GM23248 (cell line): ENCODE data around the gene RAB14. TPM values are rescaled to one million over a fixed set of nuclear protein-coding genes. Genes with fewer than 3 reads are reported as not detected.

ENCODE experiments used
- DNase-seq: peaks from one replicate; pipeline ENCODE4 v3.0.0-alpha.2; 2015
- H2AFZ ChIP-seq: fragments of 200-600 bp; sonication (generic); 2 replicates; pipeline ENCODE4 v1.6.1; 2016; ENCODE audit warnings: antibody characterized with exemption
- H3F3A ChIP-seq: fragments of 200-600 bp; sonication (generic); 2 replicates; pipeline ENCODE4 v1.6.1; 2016; ENCODE audit warnings: mild to moderate bottlenecking, antibody characterized with exemption, mixed run types; ENCODE audit not compliant: insufficient read depth
- H3K27ac ChIP-seq: fragments of 200-600 bp; sonication (generic); 2 replicates; pipeline ENCODE4 v1.5.1; 2016; ENCODE audit warnings: mild to moderate bottlenecking
- H3K27me3 ChIP-seq: fragments of 200-600 bp; sonication (generic); replicated peaks from 2 replicates; pipeline ENCODE4 v1.6.1; 2016; ENCODE audit warnings: mild to moderate bottlenecking; ENCODE audit not compliant: insufficient read depth
- H3K36me3 ChIP-seq: fragments of 200-600 bp; sonication (generic); 2 replicates; pipeline ENCODE4 v1.6.1; 2016; ENCODE audit warnings: low read depth, mild to moderate bottlenecking
- H3K4me1 ChIP-seq: fragments of 200-600 bp; sonication (generic); 2 replicates; pipeline ENCODE4 v1.6.1; 2016; ENCODE audit warnings: mild to moderate bottlenecking; ENCODE audit not compliant: insufficient read depth
- H3K4me2 ChIP-seq: fragments of 200-600 bp; sonication (generic); one replicate; pipeline ENCODE4 v1.6.1; 2016; ENCODE audit warnings: mild to moderate bottlenecking; ENCODE audit not compliant: unreplicated experiment
- H3K4me3 ChIP-seq: fragments of 200-600 bp; sonication (generic); 2 replicates; pipeline ENCODE4 v1.5.1; 2016; ENCODE audit warnings: mild to moderate bottlenecking
- H3K79me2 ChIP-seq: fragments of 200-600 bp; sonication (generic); 2 replicates; pipeline ENCODE4 v1.6.1; 2016; ENCODE audit warnings: mild to moderate bottlenecking; ENCODE audit not compliant: insufficient read depth
- H3K9ac ChIP-seq: fragments of 200-600 bp; sonication (generic); 2 replicates; pipeline ENCODE4 v1.6.1; 2016; ENCODE audit warnings: mild to moderate bottlenecking
- H3K9me2 ChIP-seq: fragments of 200-600 bp; sonication (generic); 2 replicates; pipeline ENCODE4 v1.6.1; 2016; ENCODE audit warnings: mixed run types, mild to moderate bottlenecking, moderate library complexity; ENCODE audit not compliant: insufficient read depth
- H3K9me3 ChIP-seq: fragments of 200-600 bp; sonication (generic); one replicate; pipeline ENCODE4 v1.6.1; 2017; ENCODE audit warnings: low read depth
- H4K20me1 ChIP-seq: fragments of 200-600 bp; sonication (generic); 2 replicates; pipeline ENCODE4 v1.6.0; 2016; ENCODE audit not compliant: insufficient read depth
- EZH2 ChIP-seq: fragments of 200-600 bp; sonication (generic); IDR thresholded peaks from 2 replicates; pipeline ENCODE4 v1.6.1; 2018; ENCODE audit warnings: antibody characterized with exemption, mild to moderate bottlenecking; ENCODE audit not compliant: insufficient read depth, poor library complexity, severe bottlenecking
- EZH2phosphoT487 ChIP-seq: fragments of 200-600 bp; sonication (generic); IDR thresholded peaks from 2 replicates; pipeline ENCODE4 v1.6.1; 2018; ENCODE audit warnings: antibody characterized with exemption, moderate library complexity, mild to moderate bottlenecking, low read depth; ENCODE audit not compliant: insufficient read depth
- WGBS, 2 experiments: methylation state at CpG; one replicate each; pipeline ENCODE4 v1.1.6; 2015 to 2017; ENCODE audit warnings: low lambda C conversion rate in 2 of 2, low coverage in 1 of 2; ENCODE audit errors: missing lambda C conversion rate in 2 of 2; 5-methylcytosine and 5-hydroxymethylcytosine counted together
- in situ Hi-C: fragments of 300-500 bp; cut with MboI; formaldehyde crosslinking; loops from 2 replicates; pipeline ENCODE4 v1.15.0; 2020
- polyA plus RNA-seq: library from polyadenylated mRNA; unstranded; fragments of >200 nt; fragmentation: Nextera tagmentation; extraction: Ambion mirVana; gene quantifications from 2 replicates; pipeline ENCODE4 v1.2.1, GENCODE V29; 2016
- total RNA-seq: library from RNA; depleted of rRNA; stranded (reverse); fragments of >200 nt; shearing (Covaris generic); gene quantifications from 2 replicates; pipeline ENCODE4 v1.2.3, GENCODE V29; 2014

RAB14 gene
- total and polyA plus RNA-seq, 2 experiments from 2014 or later: 25.8 to 75.9 TPM

- Histone ChIP-seq H2AFZ (no peak overlapping the region), H3F3A (no peaks in the 10 kb centered on the region), H3K27ac (no peak overlapping the region), H3K4me1 (no peaks in the 10 kb centered on the region), H3K79me2 (no peaks in the 10 kb centered on the region), H3K4me3 (no peak overlapping the region), H3K9ac (no peak overlapping the region), H3K4me2 (no peak overlapping the region), H3K36me3 (peaks cover 13% of the 10 kb centered on the region; the same call in 1 of the 2 replicates), H3K27me3 (no peaks in the 10 kb centered on the region), H4K20me1 (no peaks in the 10 kb centered on the region), H3K9me3 (no peaks in the 10 kb centered on the region), H3K9me2 (no peaks in the 10 kb centered on the region)
- DNase-seq: no peak
- WGBS, 2 experiments: 100% methylated on average over 1 of the region's 1 CpG
- no peak for TF ChIP-seq EZH2
- no peak for TF ChIP-seq EZH2phosphoT487
- in situ Hi-C loops: no loop called here
Observed at GRCh38 chr9:121140162-121140561, 61.5 kb downstream of the RAB14 start.

DNA sequence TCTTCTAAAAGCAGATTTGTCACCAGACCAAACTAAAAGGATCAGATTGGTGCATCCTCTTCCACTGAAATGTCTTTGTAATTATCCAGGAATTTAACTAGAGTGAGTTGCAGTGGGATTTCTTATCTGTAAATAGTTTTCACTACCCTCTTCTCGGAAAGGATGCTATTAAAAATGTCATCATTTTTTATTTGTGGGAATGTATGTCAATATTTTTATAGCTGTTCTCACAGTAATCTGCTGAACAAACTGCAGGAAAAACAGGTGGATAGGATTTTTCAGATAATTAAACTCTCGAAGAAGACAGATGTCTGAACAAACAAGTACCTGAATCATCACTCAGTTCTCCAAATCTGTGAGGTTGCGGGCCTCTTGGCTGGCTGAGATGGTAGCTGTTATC lies 62.7 kb downstream of the RAB14 start:
- WGBS, 2 experiments: 96% methylated on average over 3 of the region's 3 CpGs
- H3F3A ChIP-seq: no peaks in the 10 kb centered on the region

GRCh38 chr9:121138561-121138960 lies 63.1 kb downstream of the RAB14 start:
- in situ Hi-C loops: no loop called here
- H3K4me1 ChIP-seq: no peaks in the 10 kb centered on the region
- no peak overlapping the region for H2AFZ ChIP-seq
- H4K20me1 ChIP-seq: no peaks in the 10 kb centered on the region
- no peaks in the 10 kb centered on the region for H3K27me3 ChIP-seq
- no peak overlapping the region for H3K27ac ChIP-seq
- H3K79me2 ChIP-seq: no peaks in the 10 kb centered on the region
- H3K9me2 ChIP-seq: no peaks in the 10 kb centered on the region
- DNase-seq: no peak
- no peak overlapping the region for H3K9ac ChIP-seq
- H3K4me2 ChIP-seq: no peak overlapping the region
- no peaks in the 10 kb centered on the region for H3F3A ChIP-seq
- TF ChIP-seq EZH2phosphoT487: no peak
- no peak for TF ChIP-seq EZH2
- 0 out of 2 replicates have a peak, but pooled peaks cover 6% of the 10 kb centered on the region for H3K36me3 ChIP-seq
- H3K4me3 ChIP-seq: no peak overlapping the region
- H3K9me3 ChIP-seq: no peaks in the 10 kb centered on the region

More for the DNA sequence above, 62.7 kb downstream of the RAB14 start:
- Histone ChIP-seq H3K27me3 (no peaks in the 10 kb centered on the region), H3K4me3 (no peak overlapping the region), H3K4me1 (no peaks in the 10 kb centered on the region), H3K4me2 (no peak overlapping the region), H3K9me3 (no peaks in the 10 kb centered on the region), H4K20me1 (no peaks in the 10 kb centered on the region), H3K79me2 (no peaks in the 10 kb centered on the region), H3K9ac (no peak overlapping the region), H3K27ac (no peak overlapping the region), H3K36me3 (peaks cover 10% of the 10 kb centered on the region; the same call in 1 of the 2 replicates), H3K9me2 (no peaks in the 10 kb centered on the region), H2AFZ (no peak overlapping the region)
- DNase-seq: no peak
- no peak for TF ChIP-seq EZH2
- TF ChIP-seq EZH2phosphoT487: no peak
- in situ Hi-C loops: no loop called here

DNA sequence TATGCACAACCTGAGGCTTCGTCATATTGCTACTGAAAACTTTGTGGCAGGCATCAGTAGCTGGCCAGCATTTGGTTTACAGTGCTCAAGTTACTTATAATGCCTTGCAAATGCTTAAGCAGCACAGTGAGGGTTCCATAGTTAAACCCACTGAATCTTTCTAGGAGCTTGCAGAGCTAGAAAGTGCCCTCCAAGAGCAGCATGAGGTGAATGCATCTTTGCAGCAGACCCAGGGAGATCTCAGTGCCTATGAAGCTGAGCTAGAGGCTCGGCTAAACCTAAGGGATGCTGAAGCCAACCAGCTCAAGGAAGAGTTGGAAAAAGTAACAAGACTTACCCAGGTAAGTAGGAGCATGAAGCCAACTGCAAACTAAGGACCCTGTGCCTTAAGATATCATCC lies 66.0 kb downstream of the RAB14 start:
- DNase-seq: no peak
- Histone ChIP-seq H4K20me1 (no peaks in the 10 kb centered on the region), H3K27me3 (no peaks in the 10 kb centered on the region), H3K27ac (no peak overlapping the region), H3K36me3 (no peaks in the 10 kb centered on the region), H3K9me3 (no peaks in the 10 kb centered on the region), H3K79me2 (no peaks in the 10 kb centered on the region), H3K4me1 (no peaks in the 10 kb centered on the region), H2AFZ (no peak overlapping the region), H3K9ac (no peak overlapping the region), H3F3A (no peaks in the 10 kb centered on the region), H3K9me2 (no peaks in the 10 kb centered on the region), H3K4me2 (no peak overlapping the region), H3K4me3 (no peak overlapping the region)
- TF ChIP-seq EZH2phosphoT487 (no peak), EZH2 (no peak)
- in situ Hi-C loops: no loop called here
- WGBS, 2 experiments: 97 to 98% methylated on average over 2 of the region's 2 CpGs
